Osteocyte (in vitro differentiated cells): ENCODE measurements around the gene PIK3CA. TPM values are rescaled to one million over a fixed set of nuclear protein-coding genes. Genes with fewer than 3 reads are reported as not detected.
"Not testable (repeated sequence)": the region's sequence is repeated elsewhere in the genome, so short reads cannot be mapped to it uniquely, and the experiment has no call there.

Experiments used
- DNase-seq: peaks from one replicate; pipeline ENCODE4 v3.0.0; 2021; ENCODE audit warnings: mixed read lengths; ENCODE audit not compliant: unreplicated experiment; ENCODE audit errors: extremely low spot score
- H3K27ac Mint-ChIP-seq: one replicate; pipeline ENCODE4 v1.8.0; 2021; ENCODE audit warnings: mild to moderate bottlenecking, mixed read lengths; ENCODE audit not compliant: unreplicated experiment
- H3K27me3 Mint-ChIP-seq: one replicate; pipeline ENCODE4 v1.8.0; 2021; ENCODE audit warnings: mixed read lengths; ENCODE audit not compliant: unreplicated experiment
- H3K36me3 Mint-ChIP-seq: one replicate; pipeline ENCODE4 v1.8.0; 2021; ENCODE audit warnings: mixed read lengths; ENCODE audit not compliant: unreplicated experiment
- H3K4me1 Mint-ChIP-seq: one replicate; pipeline ENCODE4 v1.8.0; 2021; ENCODE audit warnings: mixed read lengths; ENCODE audit not compliant: unreplicated experiment
- H3K4me3 Mint-ChIP-seq: one replicate; pipeline ENCODE4 v1.8.0; 2021; ENCODE audit warnings: mild to moderate bottlenecking, moderate library complexity, mixed read lengths; ENCODE audit not compliant: unreplicated experiment
- H3K9me3 Mint-ChIP-seq: one replicate; pipeline ENCODE4 v1.8.0; 2021; ENCODE audit warnings: mixed read lengths; ENCODE audit not compliant: unreplicated experiment
- CTCF ChIP-seq: fragments of 200-600 bp; sonication (generic); IDR thresholded peaks from 2 replicates; pipeline ENCODE4 v1.5.0; 2021; ENCODE audit warnings: antibody characterized with exemption, mild to moderate bottlenecking, moderate library complexity
- total RNA-seq: library from RNA; stranded (reverse); gene quantifications from 2 replicates; pipeline ENCODE4 v1.2.1, GENCODE V29; 2021

PIK3CA gene
- total RNA-seq, 1 donor from 2014 or later = 48.1 TPM

- TF ChIP-seq CTCF = no peak
- Mint-ChIP-seq H3K27ac (peak overlapping the region; percentile 87), H3K36me3 (peaks cover 3% of the 10 kb centered on the region), H3K9me3 (no peaks in the 10 kb centered on the region), H3K4me3 (no peak overlapping the region), H3K4me1 (peaks cover 84% of the 10 kb centered on the region), H3K27me3 (no peaks in the 10 kb centered on the region)
- DNase-seq = no peak
These were observed 44.4 kb downstream of the PIK3CA start for GRCh38 chr3:179192542-179192941.

GRCh38 chr3:179194931-179195330, 46.8 kb downstream of the PIK3CA start:
- H3K27ac Mint-ChIP-seq = peak overlapping the region; percentile 95
- peaks cover 13% of the 10 kb centered on the region for H3K36me3 Mint-ChIP-seq
- no peak for TF ChIP-seq CTCF
- H3K27me3 Mint-ChIP-seq = no peaks in the 10 kb centered on the region
- peaks cover 82% of the 10 kb centered on the region for H3K4me1 Mint-ChIP-seq
- DNase-seq = no peak
- H3K9me3 Mint-ChIP-seq = no peaks in the 10 kb centered on the region
- H3K4me3 Mint-ChIP-seq = no peak overlapping the region

GRCh38 chr3:179196098-179196497, 47.9 kb downstream of the PIK3CA start:
- Mint-ChIP-seq H3K4me1 (peaks cover 71% of the 10 kb centered on the region), H3K27ac (peak overlapping the region; percentile 95), H3K27me3 (no peaks in the 10 kb centered on the region), H3K4me3 (no peak overlapping the region), H3K9me3 (no peaks in the 10 kb centered on the region), H3K36me3 (peaks cover 19% of the 10 kb centered on the region)
- TF ChIP-seq CTCF = no peak
- DNase-seq = no peak

GRCh38 chr3:179196700-179197099, 48.5 kb downstream of the PIK3CA start:
- Mint-ChIP-seq H3K36me3 (peaks cover 22% of the 10 kb centered on the region), H3K9me3 (no peaks in the 10 kb centered on the region), H3K27me3 (no peaks in the 10 kb centered on the region), H3K27ac (peak overlapping the region; percentile 95), H3K4me1 (peaks cover 65% of the 10 kb centered on the region), H3K4me3 (no peak overlapping the region)
- TF ChIP-seq CTCF = no peak
- no peak for DNase-seq

GRCh38 chr3:179200790-179201189, 52.6 kb downstream of the PIK3CA start:
- H3K9me3 Mint-ChIP-seq = no peaks in the 10 kb centered on the region
- H3K4me3 Mint-ChIP-seq = no peak overlapping the region
- peaks cover 41% of the 10 kb centered on the region for H3K36me3 Mint-ChIP-seq
- TF ChIP-seq CTCF = no peak
- no peak overlapping the region for H3K27ac Mint-ChIP-seq
- no peaks in the 10 kb centered on the region for H3K27me3 Mint-ChIP-seq
- no peak for DNase-seq
- H3K4me1 Mint-ChIP-seq = peaks cover 35% of the 10 kb centered on the region

- not testable (repeated sequence) for H3K27ac Mint-ChIP-seq
These were observed 67.4 kb downstream of the PIK3CA start for GRCh38 chr3:179215550-179215949.

GRCh38 chr3:179218213-179218612, 70.1 kb downstream of the PIK3CA start:
- not testable (repeated sequence) for DNase-seq, H3K4me1 Mint-ChIP-seq, H3K27me3 Mint-ChIP-seq, H3K9me3 Mint-ChIP-seq, H3K27ac Mint-ChIP-seq, H3K4me3 Mint-ChIP-seq
- H3K36me3 Mint-ChIP-seq = peaks cover 20% of the 10 kb centered on the region

More at GRCh38 chr3:179215550-179215949, 67.4 kb downstream of the PIK3CA start:
- peaks cover 16% of the 10 kb centered on the region for H3K36me3 Mint-ChIP-seq
- H3K27me3 Mint-ChIP-seq, H3K4me1 Mint-ChIP-seq, DNase-seq, H3K9me3 Mint-ChIP-seq, H3K4me3 Mint-ChIP-seq: not testable (repeated sequence)
